GM18507 (cell line): ENCODE data around the gene ZC3H7B.

Source experiments
- DNase-seq: peaks from one replicate; pipeline ENCODE4 v3.0.0; 2011; ENCODE audit warnings: low read depth; ENCODE audit not compliant: insufficient read length; ENCODE audit errors: extremely low spot score
- FAIRE-seq: peaks from 2 replicates; lab custom pipeline; 2011; peaks lifted over from hg19 to GRCh38; lab: Jason Lieb, UNC

Gene ZC3H7B

DNA sequence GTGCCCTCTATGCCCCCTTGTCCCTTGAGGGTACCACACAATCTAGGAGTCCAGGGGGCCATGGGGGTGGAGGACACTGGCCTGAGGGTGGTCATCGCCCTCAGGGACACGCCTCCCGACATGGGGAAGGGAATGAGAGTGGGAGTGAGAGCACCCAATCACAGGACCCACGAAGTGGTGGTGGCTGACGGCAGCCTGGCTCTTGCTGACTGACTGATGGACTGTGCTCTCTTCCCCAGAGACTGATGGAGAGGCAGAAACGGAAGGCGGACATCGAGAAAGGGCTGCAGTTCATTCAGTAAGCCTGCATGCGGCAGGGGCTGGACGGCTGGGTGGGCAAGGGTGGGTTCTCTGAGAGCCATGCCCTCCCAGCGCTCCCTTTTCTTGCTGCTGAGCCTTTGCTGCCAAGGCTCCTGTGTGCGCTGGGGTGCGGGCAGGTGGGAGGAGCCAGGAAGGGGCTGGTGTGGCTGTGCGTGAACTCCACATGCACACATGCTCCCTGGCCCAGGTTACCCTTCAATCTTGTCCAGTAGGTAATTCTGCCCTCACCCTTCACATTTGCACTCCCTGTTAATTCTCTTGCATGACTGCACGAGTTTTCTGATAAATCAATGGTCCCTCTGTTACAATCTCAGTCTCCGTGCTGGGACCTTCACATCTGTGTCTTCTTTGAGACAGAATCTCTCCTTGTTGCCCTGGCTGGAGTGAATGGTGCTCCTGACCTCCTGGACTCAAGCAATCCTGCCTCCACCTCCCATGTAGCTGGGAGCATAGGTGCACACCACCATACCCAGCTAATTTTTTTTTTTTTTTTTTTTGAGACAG is 19.3 kb downstream of the ZC3H7B start:
- no peak for DNase-seq
- no peak for FAIRE-seq

- FAIRE-seq (no peak), DNase-seq (no peak)
Measured at GRCh38 chr22:41324821-41325528, 23.6 kb downstream of the ZC3H7B start.

DNA sequence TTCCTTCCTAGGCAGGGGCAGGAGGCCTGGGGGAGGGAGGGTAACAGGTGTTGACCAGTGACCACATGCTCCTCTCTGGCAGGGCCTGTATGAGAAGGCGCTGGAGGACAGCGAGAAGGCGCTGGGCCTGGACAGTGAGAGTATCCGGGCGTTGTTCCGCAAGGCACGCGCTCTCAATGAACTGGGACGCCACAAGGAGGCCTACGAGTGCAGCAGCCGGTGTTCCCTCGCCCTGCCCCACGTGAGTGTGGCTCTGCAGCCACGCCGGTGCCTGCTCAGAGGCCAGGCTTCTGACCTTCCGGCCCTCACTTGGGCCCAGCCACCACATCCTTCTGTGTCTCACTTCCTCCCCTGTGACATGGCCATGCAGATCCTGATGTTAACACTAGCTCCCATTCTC is 25.8 kb downstream of the ZC3H7B start:
- no peak for DNase-seq
- no peak for FAIRE-seq

GRCh38 chr22:41330169-41330568 is 28.8 kb downstream of the ZC3H7B start:
- FAIRE-seq (no peak), DNase-seq (no peak)

DNA sequence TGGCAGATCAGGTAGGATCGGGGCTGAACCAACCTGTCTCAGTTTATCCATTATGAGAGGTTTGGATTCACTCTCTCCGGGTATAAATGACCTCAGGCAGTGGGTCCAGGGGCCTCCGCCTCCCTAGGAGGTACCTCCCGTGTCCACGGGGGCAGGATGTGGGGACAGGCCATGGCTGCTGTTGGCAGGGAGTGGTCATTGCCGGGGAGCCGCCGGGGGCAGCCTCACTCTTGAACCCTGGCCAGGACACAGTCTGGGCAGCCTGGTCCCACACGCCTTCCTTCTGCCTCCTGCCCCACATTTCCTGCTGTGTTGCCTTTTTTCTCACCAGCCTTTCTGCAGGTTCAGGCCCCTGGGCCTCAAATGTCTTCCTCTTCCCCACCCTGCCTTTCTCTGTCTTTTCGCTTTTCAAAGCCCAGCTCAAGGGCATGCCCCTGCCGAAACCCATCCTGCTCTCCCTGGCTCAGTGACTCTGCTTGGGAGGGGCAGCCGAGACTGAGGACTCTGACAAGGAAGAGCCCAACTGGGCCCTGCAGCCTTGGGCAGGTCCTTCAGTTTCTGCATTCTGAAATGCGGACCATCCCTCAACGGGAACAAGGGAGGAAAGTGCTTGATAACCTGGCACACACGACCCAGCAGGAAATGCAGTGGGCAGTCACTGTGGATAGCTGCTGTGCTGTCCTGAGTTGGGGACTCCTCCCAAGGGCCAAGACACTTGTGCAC is 31.1 kb downstream of the ZC3H7B start:
- no peak for DNase-seq
- FAIRE-seq, result no peak

GRCh38 chr22:41333806-41334205 is 32.5 kb downstream of the ZC3H7B start:
- no peak for FAIRE-seq
- DNase-seq, result no peak

DNA sequence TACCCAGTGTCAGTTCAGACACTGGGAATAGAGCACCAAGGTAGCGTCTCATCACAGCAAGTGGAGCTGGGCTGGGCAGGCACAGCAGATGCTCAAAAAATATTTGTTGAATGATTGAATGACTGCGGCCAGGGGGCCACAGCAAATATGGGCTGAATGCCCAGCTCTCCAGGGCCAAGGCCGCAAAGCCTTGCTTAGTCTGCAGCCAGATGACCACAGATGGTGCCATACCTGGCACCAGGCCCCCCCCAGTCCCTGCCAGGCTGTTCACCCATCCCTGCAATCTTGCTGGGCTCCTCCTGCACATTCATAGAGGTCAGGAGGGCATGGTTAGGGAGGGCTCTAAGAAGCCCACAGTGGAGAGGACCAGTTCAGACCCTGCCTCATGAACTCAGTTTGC is 32.9 kb downstream of the ZC3H7B start:
- FAIRE-seq (no peak), DNase-seq (no peak)

DNA sequence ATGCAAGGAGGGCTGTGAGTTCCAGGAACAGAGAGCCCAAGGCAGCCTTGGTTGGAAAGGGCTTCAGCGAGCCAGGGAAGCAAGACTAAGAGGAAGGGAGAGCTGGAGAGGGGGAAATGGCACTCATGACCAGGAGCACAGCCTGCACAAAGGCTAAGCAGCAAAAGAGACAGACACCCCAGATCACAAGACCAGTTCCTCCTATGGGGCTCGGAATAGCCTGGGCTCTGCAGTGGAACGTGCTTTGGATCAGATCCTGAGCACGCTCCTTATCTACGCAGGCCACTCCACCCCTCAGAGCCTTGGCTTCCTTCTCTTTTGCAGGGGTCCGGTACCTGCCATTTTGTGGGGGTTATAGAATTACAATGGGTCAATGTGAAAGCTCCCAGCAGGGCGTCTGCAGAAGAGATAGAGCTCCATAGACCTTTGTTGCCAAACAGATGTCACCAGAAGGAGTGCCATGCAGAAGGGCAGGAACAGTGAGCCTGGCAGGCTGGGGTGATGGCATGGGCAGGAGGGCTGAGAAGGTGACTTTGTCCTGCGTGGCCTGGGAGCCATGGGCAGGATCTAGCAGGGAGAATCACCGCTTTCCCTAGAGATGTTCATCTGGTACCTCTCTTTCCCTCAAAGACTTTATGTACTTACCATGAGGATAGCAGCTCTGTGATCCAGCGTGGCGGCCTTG is 33.8 kb downstream of the ZC3H7B start:
- FAIRE-seq (no peak), DNase-seq (no peak)

DNA sequence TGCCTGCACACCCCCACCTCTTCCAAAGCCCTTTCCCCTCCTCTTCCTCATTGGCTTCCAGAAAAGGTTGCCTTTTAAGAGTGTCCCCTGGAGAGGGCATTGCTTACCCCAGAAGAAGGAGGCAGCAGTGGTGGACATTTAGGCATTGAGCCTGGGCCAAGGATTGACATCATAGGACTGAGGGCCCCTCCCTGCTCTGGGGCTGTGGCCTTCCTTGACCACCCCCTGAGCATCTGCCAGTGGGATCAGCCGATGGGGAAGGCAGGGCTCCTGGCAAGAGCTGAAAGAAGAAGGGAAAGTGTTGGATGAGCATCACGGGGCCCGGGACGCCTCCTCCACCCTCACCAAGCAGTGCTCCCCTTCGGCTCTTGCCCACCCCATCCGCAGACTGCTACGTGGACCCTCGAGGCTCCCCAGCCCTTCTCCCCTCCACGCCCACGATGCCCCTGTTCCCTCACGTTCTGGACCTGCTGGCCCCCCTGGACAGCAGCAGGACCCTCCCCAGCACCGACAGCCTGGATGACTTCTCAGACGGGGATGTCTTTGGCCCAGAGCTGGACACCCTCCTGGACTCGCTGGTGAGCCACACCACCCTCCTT is 37.4 kb downstream of the ZC3H7B start:
- no peak for FAIRE-seq

GRCh38 chr22:41339823-41340222 is 38.5 kb downstream of the ZC3H7B start:
- DNase-seq, result no peak
- no peak for FAIRE-seq

More for the DNA sequence above, 37.4 kb downstream of the ZC3H7B start:
- DNase-seq, result no peak

GRCh38 chr22:41340357-41340756 is 39.0 kb downstream of the ZC3H7B start:
- FAIRE-seq, result no peak
- no peak for DNase-seq

GRCh38 chr22:41341012-41341411 is 39.7 kb downstream of the ZC3H7B start:
- DNase-seq, result no peak
- FAIRE-seq, result no peak

DNA sequence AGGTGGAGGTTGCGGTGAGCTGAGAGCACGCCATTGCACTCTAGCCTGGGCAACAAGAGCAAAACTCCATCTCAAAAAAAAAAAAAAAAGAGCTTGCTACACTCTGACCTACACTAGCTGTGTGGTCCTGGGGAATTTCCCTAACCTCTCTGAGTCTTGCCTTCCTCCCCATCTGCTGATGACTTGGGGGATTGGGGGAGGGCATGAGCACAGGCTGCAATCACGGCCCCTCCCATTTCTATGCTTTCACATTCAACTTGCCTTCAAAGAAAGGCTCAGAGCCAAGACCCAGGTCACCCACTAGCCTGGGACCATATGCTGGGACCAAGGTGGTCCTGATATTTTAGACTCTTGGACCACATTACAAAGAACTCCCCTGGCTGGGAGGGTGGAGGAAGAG is 40.7 kb downstream of the ZC3H7B start:
- FAIRE-seq, result no peak
- peak; percentile 15 for DNase-seq

DNA sequence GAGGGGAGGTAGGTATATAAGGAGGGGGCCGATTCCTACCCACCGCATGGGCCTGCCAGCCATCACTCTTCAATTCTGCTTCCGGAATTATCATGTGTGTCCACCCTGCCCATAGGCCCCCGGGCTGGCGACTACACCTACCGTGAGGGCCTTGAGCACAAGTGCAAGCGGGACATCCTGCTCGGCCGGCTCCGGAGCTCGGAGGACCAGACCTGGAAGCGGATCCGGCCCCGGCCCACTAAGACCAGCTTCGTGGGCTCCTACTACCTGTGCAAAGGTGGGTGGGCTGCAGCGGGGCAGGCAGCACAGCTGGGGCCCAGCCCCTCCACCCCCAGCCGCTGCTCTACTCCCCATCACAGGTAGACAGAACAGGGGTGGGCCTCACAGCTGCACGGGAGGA is 42.0 kb downstream of the ZC3H7B start:
- DNase-seq (no peak), FAIRE-seq (no peak)

DNA sequence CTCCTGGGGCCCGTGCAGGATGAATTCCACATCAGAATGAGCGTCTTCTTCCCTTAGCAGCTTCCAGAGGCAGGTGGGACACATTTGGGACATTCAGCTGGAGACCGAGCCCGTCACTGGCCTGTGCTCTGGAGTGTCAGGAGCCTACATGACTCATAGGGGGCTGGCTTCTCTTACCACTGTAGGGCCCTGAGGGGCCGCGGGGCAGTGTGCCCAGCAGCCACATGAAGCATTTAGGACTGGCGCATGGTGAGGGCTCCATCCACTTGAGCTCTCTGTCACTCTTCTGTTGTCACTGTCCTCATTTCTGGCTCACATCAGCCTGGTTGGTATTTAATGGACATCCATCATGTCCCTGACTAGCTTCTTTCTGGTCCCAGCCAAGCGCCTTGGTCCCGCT is 42.4 kb downstream of the ZC3H7B start:
- DNase-seq (no peak), FAIRE-seq (no peak)

DNA sequence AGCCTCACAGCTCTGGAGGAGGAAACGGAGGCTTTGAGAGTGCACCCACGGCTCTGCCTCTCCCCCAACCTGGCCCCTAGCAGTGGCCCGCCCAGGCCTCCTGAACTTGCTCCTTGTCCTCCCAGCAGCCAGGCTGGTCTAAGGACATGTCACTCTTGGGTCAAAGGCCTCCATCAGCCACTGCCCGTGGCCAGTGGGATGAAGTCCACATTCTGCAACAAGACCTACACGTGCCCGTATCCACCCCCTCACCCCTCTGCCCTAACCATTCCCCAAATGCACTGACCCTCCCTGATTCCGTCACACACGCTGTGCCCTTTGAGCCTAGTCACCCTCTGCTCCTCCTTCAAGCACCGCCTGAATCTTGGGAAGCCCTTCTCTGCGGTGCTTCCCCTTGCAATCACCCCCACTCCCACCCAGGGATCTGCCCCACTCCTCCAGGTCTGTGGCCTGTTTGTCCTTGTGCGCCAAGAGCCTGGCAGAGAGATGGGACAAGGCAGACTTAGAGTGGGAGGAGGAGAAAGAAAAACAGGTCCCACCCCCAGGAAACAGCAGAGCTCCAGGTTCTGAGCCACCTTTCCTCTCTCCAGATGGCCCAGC is 43.0 kb downstream of the ZC3H7B start:
- FAIRE-seq, result no peak
- no peak for DNase-seq

DNA sequence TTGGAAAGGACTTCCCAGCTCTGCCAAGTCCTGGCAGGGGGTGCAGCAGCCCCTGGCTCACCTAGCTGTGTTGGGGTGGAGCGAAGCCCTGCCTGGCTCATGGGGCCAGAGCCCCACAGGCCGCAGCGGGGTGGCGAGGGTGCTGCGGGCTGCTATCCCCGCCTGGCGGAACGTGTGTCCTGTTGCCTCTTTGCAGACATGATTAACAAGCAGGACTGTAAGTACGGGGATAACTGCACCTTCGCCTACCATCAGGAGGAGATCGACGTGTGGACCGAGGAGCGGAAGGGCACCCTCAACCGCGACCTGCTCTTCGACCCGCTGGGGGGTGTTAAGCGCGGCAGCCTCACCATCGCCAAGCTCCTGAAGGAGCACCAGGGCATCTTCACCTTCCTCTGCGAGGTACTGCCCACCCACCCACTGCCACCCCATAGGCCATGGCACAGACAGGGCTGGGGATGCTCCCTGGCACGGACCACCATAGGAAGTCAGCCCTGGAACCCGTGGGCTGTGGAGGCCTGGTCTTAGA is 44.5 kb downstream of the ZC3H7B start:
- DNase-seq (no peak), FAIRE-seq (no peak)

GRCh38 chr22:41347066-41347859 is 45.9 kb downstream of the ZC3H7B start:
- no peak for DNase-seq
- FAIRE-seq, result no peak
